Stomach (tissue), 9 donors: ENCODE results near the gene ANKS1B. TPM values are rescaled to one million over a fixed set of nuclear protein-coding genes. Genes with fewer than 3 reads are reported as not detected.

ENCODE experiments used
- DNase-seq, 2 donors: peaks; one replicate each; pipeline versions ENCODE4 v3.0.0 to v3.0.0-alpha.2; 2013 to 2019
- H3K27ac ChIP-seq, 5 donors: fragments of 200-600 bp in 4 of 5; sonication (generic) in 4 of 5; one replicate each; pipeline ENCODE4 v1.5.1; 2013 to 2019; ENCODE audit warnings: mild to moderate bottlenecking in 1 of 5, moderate library complexity in 1 of 5
- H3K27me3 ChIP-seq, 3 donors: fragments of 200-600 bp; sonication (generic); one replicate each; pipeline ENCODE4 v1.5.1; 2017 to 2019; ENCODE audit warnings: mixed run types in 1 of 3
- H3K36me3 ChIP-seq, 4 donors: fragments of 200-600 bp; sonication (generic); 1 replicate in 3 of 4; 2 replicates in 1 of 4; pipeline ENCODE4 v1.5.1; 2016 to 2019
- H3K4me1 ChIP-seq, 4 donors: fragments of 200-600 bp; sonication (generic); one replicate each; pipeline ENCODE4 v1.5.1; 2016 to 2019
- H3K4me3 ChIP-seq, 4 donors: fragments of 200-600 bp; sonication (generic) in 3 of 4; one replicate each; pipeline ENCODE4 v1.5.1; 2016 to 2019; ENCODE audit warnings: mild to moderate bottlenecking in 1 of 4
- H3K9me3 ChIP-seq, 4 donors: fragments of 200-600 bp; sonication (generic); one replicate each; pipeline ENCODE4 v1.5.1; 2016 to 2019
- EP300 ChIP-seq: sonication (generic); formaldehyde crosslinking; IDR thresholded peaks from one replicate; pipeline ENCODE4 v1.6.1; 2017; ENCODE audit warnings: antibody characterized with exemption
- POLR2A ChIP-seq, 4 donors: fragments of 450-650 bp; IDR thresholded peaks; one replicate each; pipeline ENCODE4 v1.6.1; 2016; ENCODE audit warnings: antibody characterized with exemption in 4 of 4, control low read depth in 2 of 4, mild to moderate bottlenecking in 1 of 4, moderate library complexity in 1 of 4
- POLR2AphosphoS5 ChIP-seq, 3 donors: sonication (generic); formaldehyde crosslinking; IDR thresholded peaks; one replicate each; pipeline ENCODE4 v1.6.1; 2016; ENCODE audit warnings: antibody characterized with exemption in 3 of 3
- WGBS, 5 donors: extraction: QIAGEN DNeasy Blood & Tissue Kit in 3 of 5; methylation state at CpG; one replicate each; pipeline versions ENCODE4 v1.1.5 to v1.1.7; 2013 to 2018; 5-methylcytosine and 5-hydroxymethylcytosine counted together
- intact Hi-C: fragments of 100-400 bp; cut with DNase I; formaldehyde crosslinking; loops from one replicate; pipeline ENCODE4 v1.15.1; 2023; ENCODE audit warnings: low total_unique reads
- polyA plus RNA-seq, 3 donors: library from polyadenylated mRNA; stranded (reverse); fragments of 200-250 nt; gene quantifications; one replicate each; pipeline ENCODE4 v1.2.3, GENCODE V29; 2013
- total RNA-seq, 5 donors: library from RNA; depleted of rRNA; stranded (reverse); fragments of >200 nt; gene quantifications; one replicate each; pipeline versions ENCODE4 v1.1.0 to v1.2.3, GENCODE V29; 2014 to 2016
- TF ChIP-seq, protein P1 (sequence below), 7 experiments: fragments of 450-650 bp in 4 of 7; fragments of 200-600 bp in 3 of 7; sonication (generic) in 3 of 7; IDR thresholded peaks; one replicate each; pipeline ENCODE4 v1.5.1; 2016 to 2019; ENCODE audit warnings: antibody characterized with exemption in 7 of 7, control low read depth in 2 of 7, mild to moderate bottlenecking in 1 of 7
- donor health status: healthy with polysubstance abuse.
- donor health status: Bipolar disorder and iron deficiency.
- donor health status: healthy.

The ANKS1B gene
- total and polyA plus RNA-seq, 8 donors = 0.73 to 26.8 (median 2.2) TPM; not detected in 2

DNA sequence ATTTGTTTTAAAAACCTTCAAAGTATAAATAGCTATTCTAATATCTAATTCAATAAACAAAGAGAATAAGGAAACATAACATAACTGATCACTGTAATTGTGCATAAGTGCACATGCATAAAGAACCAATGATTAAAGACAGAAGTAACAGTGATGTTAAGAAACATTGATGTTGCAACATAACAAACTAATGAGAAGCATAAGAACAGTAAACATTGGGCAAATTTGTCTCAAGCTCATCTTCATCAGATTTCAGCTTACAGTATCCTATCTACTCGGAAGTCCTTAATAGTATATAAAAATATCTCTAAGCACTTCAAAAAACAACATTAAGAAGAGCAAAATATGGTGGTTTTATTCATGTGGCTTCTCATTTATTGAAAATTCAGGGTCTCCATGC is 239.6 kb downstream of the ANKS1B start:
- DNase-seq = no peak
- 75 to 89% (median 81%) methylated on average over 1 of the region's 1 CpG for WGBS, 5 donors
- Histone ChIP-seq H3K9me3 (no peaks in the 10 kb centered on the region), H3K4me1 (peaks cover 0 to 5% (median 0%) of the 10 kb centered on the region in 4 donors), H3K36me3 (no peaks in the 10 kb centered on the region), H3K4me3 (no peak overlapping the region), H3K27ac (no peak overlapping the region), H3K27me3 (no peaks in the 10 kb centered on the region)
- intact Hi-C loops = no loop called here
- TF ChIP-seq, protein P1, sequence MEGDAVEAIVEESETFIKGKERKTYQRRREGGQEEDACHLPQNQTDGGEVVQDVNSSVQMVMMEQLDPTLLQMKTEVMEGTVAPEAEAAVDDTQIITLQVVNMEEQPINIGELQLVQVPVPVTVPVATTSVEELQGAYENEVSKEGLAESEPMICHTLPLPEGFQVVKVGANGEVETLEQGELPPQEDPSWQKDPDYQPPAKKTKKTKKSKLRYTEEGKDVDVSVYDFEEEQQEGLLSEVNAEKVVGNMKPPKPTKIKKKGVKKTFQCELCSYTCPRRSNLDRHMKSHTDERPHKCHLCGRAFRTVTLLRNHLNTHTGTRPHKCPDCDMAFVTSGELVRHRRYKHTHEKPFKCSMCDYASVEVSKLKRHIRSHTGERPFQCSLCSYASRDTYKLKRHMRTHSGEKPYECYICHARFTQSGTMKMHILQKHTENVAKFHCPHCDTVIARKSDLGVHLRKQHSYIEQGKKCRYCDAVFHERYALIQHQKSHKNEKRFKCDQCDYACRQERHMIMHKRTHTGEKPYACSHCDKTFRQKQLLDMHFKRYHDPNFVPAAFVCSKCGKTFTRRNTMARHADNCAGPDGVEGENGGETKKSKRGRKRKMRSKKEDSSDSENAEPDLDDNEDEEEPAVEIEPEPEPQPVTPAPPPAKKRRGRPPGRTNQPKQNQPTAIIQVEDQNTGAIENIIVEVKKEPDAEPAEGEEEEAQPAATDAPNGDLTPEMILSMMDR (IDR thresholded peaks at IDR 0.05) = no peak
- TF ChIP-seq EP300 (no peak), POLR2AphosphoS5 (IDR thresholded peaks at IDR 0.05) (no peak), POLR2A (IDR thresholded peaks at IDR 0.05) (no peak)

DNA sequence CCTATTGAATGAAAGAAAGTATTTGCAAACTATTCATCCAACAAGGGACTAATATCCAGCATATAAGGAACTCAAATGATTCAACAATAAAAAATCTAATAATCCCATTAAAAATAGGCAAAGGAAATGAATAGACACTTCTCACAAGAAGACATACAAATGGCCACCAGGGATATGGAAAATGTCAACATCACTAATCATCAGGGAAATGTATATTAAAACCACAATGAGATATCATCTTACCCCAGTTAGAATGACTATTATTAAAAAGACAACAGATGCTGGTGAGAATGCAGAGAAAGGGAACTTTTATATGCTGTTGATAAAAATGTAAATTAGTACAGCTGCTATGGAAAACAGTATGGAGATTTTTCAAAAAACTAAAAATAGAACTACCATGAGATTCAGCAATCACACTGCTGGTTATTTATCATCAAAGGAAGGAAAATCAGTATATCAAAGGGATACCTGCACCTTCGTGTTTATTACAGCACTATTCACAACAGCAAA is 247.9 kb downstream of the ANKS1B start:
- no peak overlapping the region for H3K4me3 ChIP-seq
- no peaks in the 10 kb centered on the region for H3K27me3 ChIP-seq
- TF ChIP-seq, protein P1 (IDR thresholded peaks at IDR 0.05) = no peak
- TF ChIP-seq EP300 (no peak), POLR2AphosphoS5 (IDR thresholded peaks at IDR 0.05) (no peak), POLR2A (IDR thresholded peaks at IDR 0.05) (no peak)
- intact Hi-C loops = no loop called here
- no peaks in the 10 kb centered on the region for H3K36me3 ChIP-seq
- no peak overlapping the region for H3K27ac ChIP-seq
- DNase-seq = no peak
- WGBS, 5 donors = 53 to 76% (median 64%) methylated on average over 1 of the region's 1 CpG
- no peaks in the 10 kb centered on the region for H3K9me3 ChIP-seq
- no peaks in the 10 kb centered on the region for H3K4me1 ChIP-seq

DNA sequence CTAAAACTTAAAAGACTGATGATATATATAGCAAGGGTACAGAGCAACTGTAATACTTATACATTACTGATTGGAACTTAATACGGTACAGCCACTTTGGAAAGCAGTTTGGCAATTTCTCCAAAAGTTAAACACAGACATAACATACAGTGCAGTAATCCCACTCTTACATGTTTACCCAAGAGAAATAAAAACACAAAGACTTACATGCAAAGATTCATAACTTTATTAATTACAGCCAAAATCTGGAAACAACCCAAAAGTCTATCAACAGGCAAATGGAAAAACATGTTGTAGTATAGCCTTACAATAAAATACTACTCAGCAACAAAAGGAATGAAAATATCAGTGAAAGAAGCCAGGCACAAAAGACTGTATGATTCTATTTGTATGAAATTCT is 252.6 kb downstream of the ANKS1B start:
- Histone ChIP-seq H3K4me3 (no peak overlapping the region), H3K27ac (no peak overlapping the region), H3K4me1 (no peaks in the 10 kb centered on the region), H3K27me3 (no peaks in the 10 kb centered on the region), H3K36me3 (no peaks in the 10 kb centered on the region), H3K9me3 (peaks cover 0 to 14% (median 7%) of the 10 kb centered on the region in 4 donors)
- intact Hi-C loops = no loop called here
- WGBS, 5 donors = 24 to 68% (median 40%) methylated on average over 1 of the region's 1 CpG
- TF ChIP-seq POLR2AphosphoS5 (IDR thresholded peaks at IDR 0.05) = no peak
- TF ChIP-seq, protein P1 (IDR thresholded peaks at IDR 0.05) = no peak
- no peak for TF ChIP-seq EP300
- no peak for TF ChIP-seq POLR2A (IDR thresholded peaks at IDR 0.05)
- DNase-seq = peak in 1 of 2 donors; percentile 30

DNA sequence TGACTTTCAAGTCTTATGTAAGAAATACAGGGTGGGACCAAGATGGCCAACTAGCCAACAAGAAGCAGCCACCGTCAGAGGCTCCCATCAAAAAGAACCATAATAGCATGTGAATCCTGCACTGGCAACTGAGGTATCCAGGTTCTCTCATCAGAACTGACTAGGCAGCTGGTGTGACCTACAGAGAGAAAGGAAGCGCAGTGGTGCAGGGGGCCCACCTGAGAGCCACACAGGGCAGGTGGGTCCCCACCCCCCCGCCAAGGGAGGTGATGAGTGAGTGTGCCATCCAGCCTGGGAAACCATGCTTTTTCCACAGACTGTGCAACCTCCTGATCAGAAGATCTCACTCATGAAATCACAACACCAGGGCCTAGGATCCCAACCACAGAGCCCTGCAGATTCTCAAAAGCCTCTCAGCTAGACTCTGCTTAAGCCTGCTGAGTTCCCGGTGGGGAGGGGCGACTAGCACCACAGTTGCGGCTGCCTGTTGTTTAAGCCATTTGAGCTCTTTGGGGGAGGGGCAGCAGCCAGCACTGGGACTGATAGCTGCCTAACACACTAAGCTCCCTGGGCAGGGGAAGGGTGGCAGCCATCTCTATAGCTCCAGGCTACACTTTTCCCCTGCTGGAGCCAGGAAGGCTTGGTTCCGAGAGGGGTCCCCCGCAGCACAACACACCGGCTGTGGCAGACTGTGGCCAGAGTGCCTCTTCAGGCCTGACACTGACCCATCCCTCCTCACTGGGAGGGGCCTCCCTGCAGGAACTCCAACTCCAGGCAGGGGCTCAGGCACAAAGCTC is 261.8 kb downstream of the ANKS1B start:
- DNase-seq = no peak
- WGBS, 5 donors = 84 to 85% (median 85%) methylated on average over 9 of the region's 9 CpGs
- no peaks in the 10 kb centered on the region for H3K27me3 ChIP-seq
- no peaks in the 10 kb centered on the region for H3K36me3 ChIP-seq
- no peaks in the 10 kb centered on the region for H3K4me1 ChIP-seq
- no peak overlapping the region for H3K27ac ChIP-seq
- no peak overlapping the region for H3K4me3 ChIP-seq
- no peak for TF ChIP-seq POLR2AphosphoS5 (IDR thresholded peaks at IDR 0.05)
- TF ChIP-seq POLR2A (IDR thresholded peaks at IDR 0.05) = no peak
- TF ChIP-seq, protein P1 (IDR thresholded peaks at IDR 0.05) = no peak
- no peak for TF ChIP-seq EP300
- H3K9me3 ChIP-seq = peaks cover 0 to 30% (median 2%) of the 10 kb centered on the region in 4 donors
- intact Hi-C loops = no loop called here
